K562 (cell line): ENCODE measurements around the gene TTL. TPM values are rescaled to one million over a fixed set of nuclear protein-coding genes. Genes with fewer than 3 reads are reported as not detected.
A peak's percentile ranks its signal among the peaks of the same experiment; 100 is the strongest.

Experiments used
- ATAC-seq: fragments of 200-7000 bp; cut with Tn5 transposase; 3 replicates; pipeline ENCODE4 v1.9.1; 2020; ENCODE audit warnings: moderate library complexity
- BruUV-seq: library from RNA; stranded (reverse); fragments of 400-500 nt; replicated peaks from 2 replicates; lab custom pipeline; 2021; lab: Mats Ljungman, UMichigan
- CTCF ChIA-PET: fragments of 300-600 bp; formaldehyde crosslinking; extraction: SDS; loops from one replicate; lab custom pipeline; 2021; ENCODE audit warnings: low intra/inter-chr PET ratio; lab: Yijun Ruan, JAX
- POLR2A ChIA-PET: fragments of 300-600, 350-650 bp; sonication (Branson Sonifier 250); formaldehyde crosslinking; extraction: SDS; loops from one replicate; lab custom pipeline; 2021; ENCODE audit warnings: antibody characterized with exemption, inconsistent platforms; lab: Yijun Ruan, JAX
- DNase-seq, 4 experiments: peaks; one replicate each; pipeline versions ENCODE4 v3.0.0 to v3.0.0-alpha.2; 2011 to 2018; ENCODE audit warnings: low spot score in 3 of 4, mixed read lengths in 3 of 4; ENCODE audit errors: extremely low read depth in 1 of 4
- FAIRE-seq: peaks from 2 replicates; lab custom pipeline; 2011; peaks lifted over from hg19 to GRCh38; lab: Jason Lieb, UNC
- H2AFZ ChIP-seq: 2 replicates; pipeline ENCODE4 v1.6.0; 2011; ENCODE audit warnings: low read depth, low read length, control low read depth, inconsistent platforms
- H3K27ac ChIP-seq: fragments of 200-600 bp; 3 replicates; pipeline ENCODE4 v1.8.0; 2011; ENCODE audit warnings: low read depth, mild to moderate bottlenecking, control low read depth, inconsistent platforms, low read length, moderate library complexity, mixed read lengths; ENCODE audit errors: extremely low read depth
- H3K27me3 ChIP-seq, 2 experiments: fragments of 300-600 bp in 1 of 2; 2 replicates in 1 of 2; 3 replicates in 1 of 2; pipeline versions ENCODE4 v1.6.0 to v1.8.0; 2011; ENCODE audit warnings: inconsistent platforms in 2 of 2, low read length in 2 of 2, mild to moderate bottlenecking in 1 of 2, mixed read lengths in 1 of 2, moderate library complexity in 1 of 2; ENCODE audit not compliant: control insufficient read depth in 2 of 2, insufficient read depth in 2 of 2
- H3K36me3 ChIP-seq: fragments of 300-600 bp; 3 replicates; pipeline ENCODE4 v1.8.0; 2011; ENCODE audit warnings: mild to moderate bottlenecking, low read length, inconsistent platforms; ENCODE audit not compliant: control insufficient read depth, insufficient read depth
- H3K4me1 ChIP-seq, 2 experiments: fragments of 200-600 bp in 1 of 2; replicated peaks in 1 of 2; 2 replicates in 1 of 2; 3 replicates in 1 of 2; pipeline versions ENCODE4 v1.5.1 to v1.8.0; 2011; ENCODE audit warnings: inconsistent platforms in 2 of 2, low read length in 2 of 2, mild to moderate bottlenecking in 1 of 2, mixed read lengths in 1 of 2, moderate library complexity in 1 of 2; ENCODE audit not compliant: control insufficient read depth in 2 of 2, insufficient read depth in 2 of 2
- H3K4me2 ChIP-seq: 2 replicates; pipeline ENCODE4 v1.6.1; 2011; ENCODE audit warnings: low read length, control low read depth, inconsistent platforms, mixed read lengths; ENCODE audit not compliant: insufficient read depth
- H3K4me3 ChIP-seq: fragments of 200-600 bp; sonication (generic), shearing (Covaris generic); 2 replicates; pipeline ENCODE4 v1.5.1; 2016; ENCODE audit warnings: control low read depth, inconsistent platforms
- H3K79me2 ChIP-seq: fragments of 200-600 bp; 3 replicates; pipeline ENCODE4 v1.8.0; 2011; ENCODE audit warnings: low read length, inconsistent platforms; ENCODE audit not compliant: control insufficient read depth, insufficient read depth
- H3K9ac ChIP-seq, 2 experiments: 2 replicates each; pipeline versions ENCODE4 v1.6.0 to v1.6.1; 2011; ENCODE audit warnings: low read depth in 2 of 2, low read length in 2 of 2, control low read depth in 1 of 2, inconsistent platforms in 1 of 2, mild to moderate bottlenecking in 1 of 2, mixed read lengths in 1 of 2; ENCODE audit not compliant: insufficient read depth in 1 of 2
- H3K9me1 ChIP-seq: one replicate; pipeline ENCODE4 v1.6.0; 2011; ENCODE audit warnings: inconsistent platforms, mild to moderate bottlenecking, low read length, moderate library complexity; ENCODE audit not compliant: control insufficient read depth, insufficient read depth
- H3K9me3 ChIP-seq: replicated peaks from 2 replicates; pipeline ENCODE4 v1.5.1; 2011; ENCODE audit warnings: low read depth, low read length, inconsistent platforms; ENCODE audit not compliant: control insufficient read depth, insufficient read depth
- H4K20me1 ChIP-seq: replicated peaks from 2 replicates; pipeline ENCODE4 v1.6.1; 2011; ENCODE audit warnings: low read length, inconsistent platforms, mixed read lengths; ENCODE audit not compliant: control insufficient read depth, insufficient read depth
- CBX8 ChIP-seq: fragments of 200-600 bp; sonication (generic); IDR thresholded peaks from 2 replicates; pipeline ENCODE4 v1.6.1; 2012; ENCODE audit warnings: borderline replicate concordance, mixed run types, low read depth, mild to moderate bottlenecking, moderate library complexity, mixed read lengths, low read length, control low read depth, inconsistent platforms; ENCODE audit not compliant: poor library complexity, severe bottlenecking; ENCODE audit errors: extremely low read depth
- CHD1 ChIP-seq: fragments of 200-600 bp; sonication (generic); IDR thresholded peaks from one replicate; pipeline ENCODE4 v1.6.1; 2012; ENCODE audit warnings: mild to moderate bottlenecking, moderate library complexity, low read length, inconsistent platforms
- HDAC6 ChIP-seq: IDR thresholded peaks from 2 replicates; pipeline ENCODE4 v1.6.1; 2012; ENCODE audit warnings: low read depth, mild to moderate bottlenecking, control low read depth, inconsistent platforms, low read length, moderate library complexity
- HES1 ChIP-seq: fragments of 450-650 bp; IDR thresholded peaks from 2 replicates; pipeline ENCODE4 v1.6.1; 2016; ENCODE audit warnings: low read depth, mild to moderate bottlenecking, moderate library complexity
- MCM7 ChIP-seq, 2 experiments: fragments of 450-650 bp; IDR thresholded peaks; 2 replicates each; pipeline ENCODE4 v1.6.1; 2016 to 2018
- NBN ChIP-seq: fragments of 450-650 bp; IDR thresholded peaks from 2 replicates; pipeline ENCODE4 v1.6.1; 2016; ENCODE audit warnings: low read depth, mild to moderate bottlenecking
- NCOR1 ChIP-seq: fragments of 450-650 bp; IDR thresholded peaks from 2 replicates; pipeline ENCODE4 v1.6.1; 2016; ENCODE audit warnings: mild to moderate bottlenecking, moderate library complexity
- PRDM10 ChIP-seq: fragments of 450-650 bp; IDR thresholded peaks from 2 replicates; pipeline ENCODE4 v1.6.1; 2018; ENCODE audit not compliant: partially characterized antibody
- TFAP4 ChIP-seq: sonication (generic); formaldehyde crosslinking; IDR thresholded peaks from 2 replicates; pipeline ENCODE4 v1.8.0; 2022; ENCODE audit warnings: missing genetic modification reagents, mild to moderate bottlenecking, moderate library complexity, borderline replicate concordance
- ZBTB33 ChIP-seq: sonication (generic); formaldehyde crosslinking; IDR thresholded peaks from 2 replicates; pipeline ENCODE4 v1.8.1; 2023; ENCODE audit warnings: mild to moderate bottlenecking, missing genetic modification reagents
- ZNF232 ChIP-seq: sonication (generic); formaldehyde crosslinking; IDR thresholded peaks from 2 replicates; pipeline ENCODE4 v1.8.0; 2022; ENCODE audit warnings: mild to moderate bottlenecking, missing genetic modification reagents
- ZNF445 ChIP-seq: fragments of 250-450 bp; sonication (Bioruptor Pico); IDR thresholded peaks from 2 replicates; pipeline ENCODE4 v1.4.0; 2020; ENCODE audit warnings: low read depth, mild to moderate bottlenecking, moderate library complexity
- WGBS: fragments of 100-300 bp; shearing (Covaris generic); methylation state at CpG from one replicate; pipeline ENCODE4 v1.1.6; 2016; ENCODE audit warnings: low coverage, mixed read lengths; ENCODE audit not compliant: insufficient coverage; ENCODE audit errors: missing lambda C conversion rate; 5-methylcytosine and 5-hydroxymethylcytosine counted together
- in situ Hi-C: fragments of 300-500 bp; cut with MboI; formaldehyde crosslinking; loops from 4 replicates; pipeline ENCODE4 v1.15.0; 2018; ENCODE audit warnings: inconsistent platforms, mixed read lengths
- intact Hi-C: fragments of 100-400 bp; cut with micrococcal nuclease; formaldehyde crosslinking; loops from 2 replicates; pipeline ENCODE4 v1.14.2; 2022
- polyA plus RNA-seq, 8 experiments: library from polyadenylated mRNA; depleted of rRNA in 4 of 8; stranded (reverse) in 5 of 8; unstranded in 3 of 8; fragments of >200 nt; fragmentation: Nextera tagmentation in 2 of 8; fragmentation: Illumina TruSeq in 1 of 8; extraction: Ambion mirVana in 2 of 8; extraction: Trizol in 1 of 8; gene quantifications; 2 replicates each; pipeline versions ENCODE4 v1.2.1 to v1.2.3, GENCODE V29; 2011 to 2014; ENCODE audit warnings: inconsistent platforms in 1 of 8, missing spikeins in 1 of 8
- total RNA-seq, 7 experiments: library from RNA; depleted of rRNA in 6 of 7; stranded (reverse); fragments of >200 nt in 6 of 7; fragmentation: Illumina TruSeq in 2 of 7; extraction: Trizol in 2 of 7; gene quantifications; 2 replicates each; pipeline versions ENCODE4 v1.2.1 to v1.2.3, GENCODE V29; 2011 to 2021; ENCODE audit warnings: low replicate concordance in 1 of 7

Gene TTL
- total and polyA plus RNA-seq, 9 of the 15 experiments (the other 6 are each of a cell fraction or from before 2014, with no cell fraction given), result 9.4 to 54.4 (median 34.9) TPM

GRCh38 chr2:112474844-112475486 is 7.0 kb upstream of the TTL start:
- Histone ChIP-seq H3K9ac (peak overlapping the region in 1 of 2 experiments; percentile 17; a peak in 1 of 4 replicates), H3K9me1 (no peaks in the 10 kb centered on the region), H3K79me2 (no peaks in the 10 kb centered on the region), H2AFZ (peak overlapping the region; percentile 5), H3K27me3 (no peaks in the 10 kb centered on the region), H3K4me1 (no peaks in the 10 kb centered on the region; a peak in 2 of 5 replicates), H3K9me3 (no peaks in the 10 kb centered on the region), H4K20me1 (no peaks in the 10 kb centered on the region), H3K36me3 (no peaks in the 10 kb centered on the region), H3K4me3 (no peak overlapping the region), H3K4me2 (no peak overlapping the region), H3K27ac (no peak overlapping the region)
- WGBS, result 30% methylated on average over 6 of the region's 6 CpGs
- no TSS peak for BruUV-seq
- ChIA-PET CTCF (no interaction called here), POLR2A (interaction anchor here (0.6 to 0.8 kb wide), 2 partner anchors 14 to 217 kb away, joined by 3 read pairs; no protein-coding TSS in a partner anchor)
- FAIRE-seq, result peak; percentile 26
- intact Hi-C loops (no loop called here), in situ Hi-C loops (loop anchor here (25.0 kb wide), 1 partner anchor 213 kb away; the partner anchor contains the start of gene ZC3H8)
- no peak for TF ChIP-seq TFAP4 (CRISPR knock-in tag)
- TF ChIP-seq HDAC6, result no peak
- no peak for TF ChIP-seq MCM7 (IDR thresholded peaks at IDR 0.05)
- TF ChIP-seq ZNF445 (CRISPR knock-in tag), result no peak
- TF ChIP-seq ZBTB33, result peak; percentile 72
- no peak for TF ChIP-seq CBX8
- TF ChIP-seq CHD1, result no peak
- TF ChIP-seq NCOR1, result no peak
- TF ChIP-seq NBN, result no peak
- no peak for TF ChIP-seq HES1
- peak; percentile 16 for TF ChIP-seq PRDM10
- TF ChIP-seq ZNF232 (CRISPR knock-in tag), result no peak
- ATAC-seq, result peak; percentile 74
- no peak for DNase-seq
